H9 (cell line): ENCODE data around the gene TXNDC12. TPM values are rescaled to one million over a fixed set of nuclear protein-coding genes. Genes with fewer than 3 reads are reported as not detected.
"Not testable (repeated sequence)": the region's sequence is repeated elsewhere in the genome, so short reads cannot be mapped to it uniquely, and the experiment has no call there.

Source experiments
- DNase-seq: peaks from one replicate; pipeline ENCODE4 v3.0.0-alpha.2; 2017
- H2AFZ ChIP-seq: one replicate; pipeline ENCODE4 v1.6.1; 2013; ENCODE audit warnings: mild to moderate bottlenecking, low read length, control low read depth, moderate library complexity
- H2AK5ac ChIP-seq: 2 replicates; pipeline ENCODE4 v1.6.1; 2013; ENCODE audit warnings: low read length, control low read depth, mixed read lengths; ENCODE audit not compliant: insufficient read length
- H2BK120ac ChIP-seq: one replicate; pipeline ENCODE4 v1.6.1; 2013; ENCODE audit warnings: low read depth, mild to moderate bottlenecking, low read length, control low read depth, inconsistent platforms; ENCODE audit not compliant: poor library complexity, severe bottlenecking
- H2BK12ac ChIP-seq: 2 replicates; pipeline ENCODE4 v1.6.1; 2013; ENCODE audit warnings: low read length, control low read depth, mixed read lengths, low read depth; ENCODE audit not compliant: insufficient read length
- H2BK15ac ChIP-seq: 2 replicates; pipeline ENCODE4 v1.6.1; 2013; ENCODE audit warnings: low read depth, low read length, control low read depth
- H2BK20ac ChIP-seq: one replicate; pipeline ENCODE4 v1.6.1; 2013; ENCODE audit warnings: low read depth, mild to moderate bottlenecking, low read length, control low read depth, inconsistent platforms; ENCODE audit not compliant: poor library complexity, severe bottlenecking
- H2BK5ac ChIP-seq: 2 replicates; pipeline ENCODE4 v1.6.1; 2013; ENCODE audit warnings: low read length, control low read depth, mixed read lengths; ENCODE audit not compliant: insufficient read length
- H3K14ac ChIP-seq: 2 replicates; pipeline ENCODE4 v1.6.1; 2013; ENCODE audit warnings: low read length, control low read depth; ENCODE audit not compliant: insufficient read depth
- H3K18ac ChIP-seq: 2 replicates; pipeline ENCODE4 v1.6.1; 2013; ENCODE audit warnings: low read depth, mild to moderate bottlenecking, mixed read lengths, low read length, control low read depth; ENCODE audit not compliant: insufficient read length
- H3K23ac ChIP-seq: 2 replicates; pipeline ENCODE4 v1.6.1; 2013; ENCODE audit warnings: low read length, control low read depth, mixed read lengths, low read depth; ENCODE audit not compliant: insufficient read length
- H3K23me2 ChIP-seq: 2 replicates; pipeline ENCODE4 v1.6.1; 2013; ENCODE audit warnings: low read depth, mild to moderate bottlenecking, mixed read lengths, low read length, control low read depth; ENCODE audit not compliant: insufficient read length, poor library complexity, severe bottlenecking
- H3K27ac ChIP-seq: 2 replicates; pipeline ENCODE4 v1.5.1; 2013; ENCODE audit warnings: low read length, control low read depth, mixed read lengths, low read depth; ENCODE audit not compliant: insufficient read length
- H3K27me3 ChIP-seq: 2 replicates; pipeline ENCODE4 v1.6.1; 2013; ENCODE audit warnings: low read length, control low read depth, inconsistent platforms; ENCODE audit not compliant: insufficient read depth
- H3K4ac ChIP-seq: 2 replicates; pipeline ENCODE4 v1.6.1; 2013; ENCODE audit warnings: low read depth, mild to moderate bottlenecking, control low read depth, inconsistent platforms, low read length, moderate library complexity
- H3K4me1 ChIP-seq: 2 replicates; pipeline ENCODE4 v1.6.1; 2013; ENCODE audit warnings: low read length, control low read depth, inconsistent platforms; ENCODE audit not compliant: insufficient read depth
- H3K4me2 ChIP-seq: 2 replicates; pipeline ENCODE4 v1.6.1; 2013; ENCODE audit warnings: low read length, control low read depth, mixed read lengths; ENCODE audit not compliant: insufficient read length, insufficient read depth
- H3K56ac ChIP-seq: 2 replicates; pipeline ENCODE4 v1.6.1; 2013; ENCODE audit warnings: low read depth, mild to moderate bottlenecking, mixed read lengths, low read length, control low read depth; ENCODE audit not compliant: insufficient read length
- H3K79me1 ChIP-seq: 2 replicates; pipeline ENCODE4 v1.6.1; 2013; ENCODE audit warnings: low read depth, mild to moderate bottlenecking, moderate library complexity, low read length, control low read depth, inconsistent platforms; ENCODE audit not compliant: insufficient read depth, poor library complexity, severe bottlenecking
- H3K79me2 ChIP-seq: 2 replicates; pipeline ENCODE4 v1.6.1; 2013; ENCODE audit warnings: low read length, control low read depth, inconsistent platforms; ENCODE audit not compliant: insufficient read depth
- H3K9ac ChIP-seq: 2 replicates; pipeline ENCODE4 v1.6.1; 2013; ENCODE audit warnings: low read length, control low read depth, mixed read lengths; ENCODE audit not compliant: insufficient read length; ENCODE audit errors: extremely low read depth
- H3K9me3 ChIP-seq: one replicate; pipeline ENCODE4 v1.6.1; 2013; ENCODE audit warnings: low read depth, low read length, inconsistent platforms; ENCODE audit not compliant: control insufficient read depth
- H3T11ph ChIP-seq: one replicate; pipeline ENCODE4 v1.6.1; 2013; ENCODE audit warnings: mild to moderate bottlenecking, low read length, control low read depth, inconsistent platforms
- H4K20me1 ChIP-seq: one replicate; pipeline ENCODE4 v1.6.1; 2013; ENCODE audit not compliant: control insufficient read depth, insufficient read length, insufficient read depth
- H4K5ac ChIP-seq: 2 replicates; pipeline ENCODE4 v1.6.1; 2013; ENCODE audit warnings: low read depth, mild to moderate bottlenecking, mixed read lengths, low read length, control low read depth; ENCODE audit not compliant: insufficient read length
- H4K8ac ChIP-seq: replicated peaks from 2 replicates; pipeline ENCODE4 v1.6.1; 2013; ENCODE audit warnings: low read length, control low read depth, mixed read lengths, low read depth; ENCODE audit not compliant: insufficient read length
- H4K91ac ChIP-seq: 2 replicates; pipeline ENCODE4 v1.6.1; 2013; ENCODE audit warnings: low read depth, mild to moderate bottlenecking, moderate library complexity, mixed read lengths, low read length, control low read depth; ENCODE audit not compliant: insufficient read length
- H3K27ac Mint-ChIP-seq, 3 experiments: 2 replicates in 2 of 3; 3 replicates in 1 of 3; pipeline ENCODE4 v1.8.0; 2020 to 2021; ENCODE audit warnings: mixed read lengths in 3 of 3, mild to moderate bottlenecking in 1 of 3, moderate library complexity in 1 of 3
- H3K27me3 Mint-ChIP-seq: 2 replicates; pipeline ENCODE4 v1.8.0; 2021; ENCODE audit warnings: low read depth, mild to moderate bottlenecking, moderate library complexity, mixed read lengths
- H3K36me3 Mint-ChIP-seq, 3 experiments: 2 replicates in 2 of 3; 3 replicates in 1 of 3; pipeline ENCODE4 v1.8.0; 2020 to 2021; ENCODE audit warnings: low read depth in 3 of 3, mixed read lengths in 3 of 3; ENCODE audit not compliant: insufficient read depth in 1 of 3
- H3K4me1 Mint-ChIP-seq, 2 experiments: 2 replicates each; pipeline ENCODE4 v1.8.0; 2020; ENCODE audit warnings: mixed read lengths in 2 of 2
- H3K4me3 Mint-ChIP-seq, 2 experiments: 2 replicates in 1 of 2; 3 replicates in 1 of 2; pipeline ENCODE4 v1.8.0; 2020 to 2021; ENCODE audit warnings: mild to moderate bottlenecking in 2 of 2, mixed read lengths in 2 of 2, moderate library complexity in 1 of 2
- H3K9me3 Mint-ChIP-seq, 2 experiments: 2 replicates in 1 of 2; 3 replicates in 1 of 2; pipeline ENCODE4 v1.8.0; 2020; ENCODE audit warnings: mild to moderate bottlenecking in 2 of 2, mixed read lengths in 2 of 2, moderate library complexity in 1 of 2
- WGBS: extraction: QIAGEN DNeasy Blood & Tissue Kit; methylation state at CpG from one replicate; pipeline ENCODE4 v1.1.7; 2013; ENCODE audit warnings: missing lambda C conversion rate, low lambda C conversion rate, mixed read lengths; ENCODE audit not compliant: insufficient read length; ENCODE audit errors: extremely low coverage; 5-methylcytosine and 5-hydroxymethylcytosine counted together
- total RNA-seq: library from RNA; stranded (reverse); gene quantifications from 2 replicates; pipeline ENCODE4 v1.2.1, GENCODE V29; 2021
- TF ChIP-seq, protein P1 (sequence below): fragments of 200-600 bp; sonication (generic); conservative IDR thresholded peaks from 3 replicates; pipeline ENCODE4 v1.8.0; 2021; ENCODE audit warnings: antibody characterized with exemption, mild to moderate bottlenecking

The TXNDC12 gene
- total RNA-seq, 1 experiment from 2014 or later = 82.1 TPM

DNA sequence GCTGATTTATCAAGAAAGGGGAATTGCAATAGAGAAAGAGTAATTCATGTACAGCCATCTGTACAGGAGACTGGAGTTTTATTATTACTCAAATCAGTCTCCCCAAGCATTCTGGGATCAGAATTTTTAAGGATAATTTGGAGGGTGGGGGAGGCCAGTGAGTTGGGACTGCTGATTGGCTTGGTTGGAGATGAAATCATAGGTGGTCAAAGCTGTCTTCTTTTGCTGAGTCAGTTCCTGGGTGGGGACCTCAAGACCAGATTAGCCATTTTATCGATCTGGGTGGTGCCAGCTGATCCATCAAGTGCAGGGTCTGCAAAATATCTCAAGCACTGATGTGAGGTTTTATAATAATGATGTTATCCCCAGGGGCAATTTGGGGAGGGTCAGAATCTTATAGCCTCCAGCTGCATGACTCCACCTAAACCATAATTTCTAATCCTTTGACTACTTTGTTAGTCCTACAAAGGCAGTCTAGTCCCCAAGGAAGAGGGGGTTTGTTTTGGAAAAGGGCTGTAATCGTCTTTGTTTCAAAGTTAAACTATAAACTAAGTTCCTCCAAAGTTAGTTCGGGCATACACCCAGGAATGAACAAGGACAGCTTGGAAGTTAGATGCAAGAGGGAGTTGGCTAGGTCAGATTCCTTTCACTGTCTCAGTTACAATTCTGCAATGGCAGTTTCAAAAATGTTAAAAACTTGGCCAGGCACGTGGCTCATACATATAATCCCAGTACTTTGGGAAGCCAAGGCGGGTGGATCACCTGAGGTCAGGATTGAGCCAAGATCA lies 47.6 kb downstream of the TXNDC12 start:
- 0 out of 7 replicates have a peak, but pooled peaks cover 0 to 3% (median 0%) of the 10 kb centered on the region in 3 experiments for H3K36me3 Mint-ChIP-seq
- no peaks in the 10 kb centered on the region for H3K9me3 ChIP-seq
- H3T11ph ChIP-seq = no peak overlapping the region
- no peak overlapping the region for H3K9ac ChIP-seq
- H3K79me1 ChIP-seq = no peaks in the 10 kb centered on the region
- peak overlapping the region; percentile 17 for H3K18ac ChIP-seq
- no peak overlapping the region for H4K8ac ChIP-seq
- H3K27me3 ChIP-seq = no peaks in the 10 kb centered on the region
- peak overlapping the region; percentile 85 to 98 (median 92) for H3K27ac Mint-ChIP-seq
- peaks cover 32 to 37% of the 10 kb centered on the region in 2 experiments for H3K4me1 Mint-ChIP-seq
- no peak overlapping the region for H3K14ac ChIP-seq
- H3K4ac ChIP-seq = no peak overlapping the region
- H2BK20ac ChIP-seq = no peak overlapping the region
- H3K4me2 ChIP-seq = no peak overlapping the region
- H2BK15ac ChIP-seq = no peak overlapping the region
- no peak overlapping the region for H3K27ac ChIP-seq
- no peak overlapping the region for H3K23ac ChIP-seq
- H4K5ac ChIP-seq = no peak overlapping the region
- no peak overlapping the region for H4K91ac ChIP-seq
- no peak for DNase-seq
- H3K4me1 ChIP-seq = peaks cover 13% of the 10 kb centered on the region; the same call in 1 of the 2 replicates
- H2AFZ ChIP-seq = no peak overlapping the region
- H4K20me1 ChIP-seq = no peaks in the 10 kb centered on the region
- H2BK120ac ChIP-seq = no peak overlapping the region
- peak overlapping the region; percentile 44 to 46; a peak in 4 of 5 replicates for H3K4me3 Mint-ChIP-seq
- H2BK5ac ChIP-seq = no peak overlapping the region
- no peaks in the 10 kb centered on the region for H3K23me2 ChIP-seq
- H3K79me2 ChIP-seq = no peaks in the 10 kb centered on the region
- no peak overlapping the region for H3K56ac ChIP-seq
- H2BK12ac ChIP-seq = no peak overlapping the region
- H2AK5ac ChIP-seq = no peak overlapping the region
- TF ChIP-seq, protein P1, sequence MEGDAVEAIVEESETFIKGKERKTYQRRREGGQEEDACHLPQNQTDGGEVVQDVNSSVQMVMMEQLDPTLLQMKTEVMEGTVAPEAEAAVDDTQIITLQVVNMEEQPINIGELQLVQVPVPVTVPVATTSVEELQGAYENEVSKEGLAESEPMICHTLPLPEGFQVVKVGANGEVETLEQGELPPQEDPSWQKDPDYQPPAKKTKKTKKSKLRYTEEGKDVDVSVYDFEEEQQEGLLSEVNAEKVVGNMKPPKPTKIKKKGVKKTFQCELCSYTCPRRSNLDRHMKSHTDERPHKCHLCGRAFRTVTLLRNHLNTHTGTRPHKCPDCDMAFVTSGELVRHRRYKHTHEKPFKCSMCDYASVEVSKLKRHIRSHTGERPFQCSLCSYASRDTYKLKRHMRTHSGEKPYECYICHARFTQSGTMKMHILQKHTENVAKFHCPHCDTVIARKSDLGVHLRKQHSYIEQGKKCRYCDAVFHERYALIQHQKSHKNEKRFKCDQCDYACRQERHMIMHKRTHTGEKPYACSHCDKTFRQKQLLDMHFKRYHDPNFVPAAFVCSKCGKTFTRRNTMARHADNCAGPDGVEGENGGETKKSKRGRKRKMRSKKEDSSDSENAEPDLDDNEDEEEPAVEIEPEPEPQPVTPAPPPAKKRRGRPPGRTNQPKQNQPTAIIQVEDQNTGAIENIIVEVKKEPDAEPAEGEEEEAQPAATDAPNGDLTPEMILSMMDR = no peak
- no peaks in the 10 kb centered on the region for H3K27me3 Mint-ChIP-seq
- no CpG with 5 or more reads among the region's 5 CpGs for WGBS
- H3K9me3 Mint-ChIP-seq = 0 out of 5 replicates have a peak, but pooled peaks cover 0 to 3% of the 10 kb centered on the region in 2 experiments

GRCh38 chr1:52006081-52006553 lies 48.9 kb downstream of the TXNDC12 start:
- not testable (repeated sequence) for H2BK15ac ChIP-seq, DNase-seq, H2AFZ ChIP-seq, H4K20me1 ChIP-seq, H3K36me3 Mint-ChIP-seq, H3K56ac ChIP-seq, H3K27ac ChIP-seq, H4K8ac ChIP-seq, H3K79me1 ChIP-seq, H2BK120ac ChIP-seq, H3K23ac ChIP-seq, H3K23me2 ChIP-seq, H4K91ac ChIP-seq, H3K9ac ChIP-seq, H2AK5ac ChIP-seq, H2BK20ac ChIP-seq, H3K27me3 Mint-ChIP-seq, H3K9me3 ChIP-seq, H3K9me3 Mint-ChIP-seq, H3K79me2 ChIP-seq, H3K27me3 ChIP-seq, H3K4ac ChIP-seq, H3T11ph ChIP-seq, H2BK5ac ChIP-seq, H3K4me2 ChIP-seq, H2BK12ac ChIP-seq, H4K5ac ChIP-seq
- peaks cover 13% of the 10 kb centered on the region; the same call in 1 of the 2 replicates for H3K4me1 ChIP-seq
- H3K4me3 Mint-ChIP-seq = peak overlapping the region; percentile 14 to 26; a peak in 2 of 5 replicates
- peak overlapping the region; percentile 82 to 97 (median 95) for H3K27ac Mint-ChIP-seq
- peak overlapping the region; percentile 79; the same call in 1 of the 2 replicates for H3K14ac ChIP-seq
- H3K4me1 Mint-ChIP-seq = peaks cover 30 to 32% of the 10 kb centered on the region in 2 experiments
- peak overlapping the region; percentile 83 for H3K18ac ChIP-seq
- no CpG with 5 or more reads among the region's 5 CpGs for WGBS
